ENCODE results near the gene KCNJ9.

- TF ChIP-seq, protein P1, sequence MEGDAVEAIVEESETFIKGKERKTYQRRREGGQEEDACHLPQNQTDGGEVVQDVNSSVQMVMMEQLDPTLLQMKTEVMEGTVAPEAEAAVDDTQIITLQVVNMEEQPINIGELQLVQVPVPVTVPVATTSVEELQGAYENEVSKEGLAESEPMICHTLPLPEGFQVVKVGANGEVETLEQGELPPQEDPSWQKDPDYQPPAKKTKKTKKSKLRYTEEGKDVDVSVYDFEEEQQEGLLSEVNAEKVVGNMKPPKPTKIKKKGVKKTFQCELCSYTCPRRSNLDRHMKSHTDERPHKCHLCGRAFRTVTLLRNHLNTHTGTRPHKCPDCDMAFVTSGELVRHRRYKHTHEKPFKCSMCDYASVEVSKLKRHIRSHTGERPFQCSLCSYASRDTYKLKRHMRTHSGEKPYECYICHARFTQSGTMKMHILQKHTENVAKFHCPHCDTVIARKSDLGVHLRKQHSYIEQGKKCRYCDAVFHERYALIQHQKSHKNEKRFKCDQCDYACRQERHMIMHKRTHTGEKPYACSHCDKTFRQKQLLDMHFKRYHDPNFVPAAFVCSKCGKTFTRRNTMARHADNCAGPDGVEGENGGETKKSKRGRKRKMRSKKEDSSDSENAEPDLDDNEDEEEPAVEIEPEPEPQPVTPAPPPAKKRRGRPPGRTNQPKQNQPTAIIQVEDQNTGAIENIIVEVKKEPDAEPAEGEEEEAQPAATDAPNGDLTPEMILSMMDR (IDR thresholded peaks at IDR 0.05; ENCODE audit: extremely low read depth in 1 of 2, insufficient read depth in 1 of 2, low read depth in 1 of 2, low read length in 2 of 2): no peak
- no peak for TF ChIP-seq EZH2 (IDR thresholded peaks at IDR 0.05; ENCODE audit: borderline replicate concordance, low read depth, low read length, severe bottlenecking)
- TF ChIP-seq GATA2 (IDR thresholded peaks at IDR 0.05; ENCODE audit: insufficient read depth, insufficient read length, low read depth, low read length): no peak
- no peak for TF ChIP-seq POLR2A (IDR thresholded peaks at IDR 0.05; ENCODE audit: low read depth, low read length)
- no peak for TF ChIP-seq JUN (IDR thresholded peaks at IDR 0.05; ENCODE audit: borderline replicate concordance, insufficient read depth, insufficient read length, low read depth)
- TF ChIP-seq POLR2AphosphoS5 (IDR thresholded peaks at IDR 0.05; ENCODE audit: insufficient read depth, low read depth, low read length): no peak
These were observed 14.3 kb upstream of the KCNJ9 start for GRCh38 chr1:160066829-160067745.
